HEK293 (cell line): ENCODE measurements around the gene NOX3.

Experiments used
- CTCF ChIA-PET: fragments of 350-600 bp; formaldehyde crosslinking; extraction: SDS; loops from one replicate; lab custom pipeline; 2021; ENCODE audit warnings: antibody characterized with exemption; lab: Yijun Ruan, JAX
- POLR2A ChIA-PET: fragments of 300-600 bp; formaldehyde crosslinking; extraction: SDS; loops from one replicate; lab custom pipeline; 2020; ENCODE audit warnings: antibody characterized with exemption, inconsistent platforms; lab: Yijun Ruan, JAX
- H3K27ac ChIP-seq: fragments of 200-500 bp; sonication (Bioruptor generic); 2 replicates; pipeline ENCODE4 v1.5.1; 2014; ENCODE audit warnings: low read depth, low read length, control low read depth, inconsistent platforms; ENCODE audit errors: extremely low read depth
- H3K36me3 ChIP-seq, 2 experiments: fragments of 200-500 bp in 1 of 2; sonication (Bioruptor generic) in 1 of 2; 1 replicate in 1 of 2; 2 replicates in 1 of 2; pipeline ENCODE4 v1.5.1; 2014 to 2017; ENCODE audit warnings: inconsistent platforms in 2 of 2, low read length in 2 of 2; ENCODE audit not compliant: control insufficient read depth in 2 of 2, insufficient read depth in 1 of 2
- H3K4me1 ChIP-seq: fragments of 200-500 bp; sonication (Bioruptor generic); 2 replicates; pipeline ENCODE4 v1.5.1; 2014; ENCODE audit warnings: mild to moderate bottlenecking, low read length, inconsistent platforms; ENCODE audit not compliant: control insufficient read depth, insufficient read depth
- H3K4me3 ChIP-seq: 2 replicates; pipeline ENCODE4 v1.5.1; 2011; ENCODE audit warnings: low read depth, mild to moderate bottlenecking, control low read depth, low read length, moderate library complexity
- H3K9me3 ChIP-seq: fragments of 200-500 bp; sonication (Bioruptor generic); 2 replicates; pipeline ENCODE4 v1.5.1; 2014; ENCODE audit warnings: low read depth, low read length, inconsistent platforms; ENCODE audit not compliant: control insufficient read depth, insufficient read depth
- ATF2 ChIP-seq: fragments of 450-650 bp; formaldehyde crosslinking; IDR thresholded peaks from 2 replicates; pipeline ENCODE4 v1.5.1; 2016; ENCODE audit warnings: missing biosample characterization, missing genetic modification characterization, low read depth
- GFI1B ChIP-seq: fragments of 450-650 bp; formaldehyde crosslinking; IDR thresholded peaks from 2 replicates; pipeline ENCODE4 v1.5.1; 2016; ENCODE audit warnings: missing biosample characterization, missing genetic modification characterization
- GLIS2 ChIP-seq: fragments of 450-650 bp; formaldehyde crosslinking; IDR thresholded peaks from 2 replicates; pipeline ENCODE4 v1.5.1; 2016; ENCODE audit warnings: missing biosample characterization, missing genetic modification characterization
- MYNN ChIP-seq: fragments of 450-650 bp; formaldehyde crosslinking; IDR thresholded peaks from 2 replicates; pipeline ENCODE4 v1.5.1; 2016; ENCODE audit warnings: missing biosample characterization, missing genetic modification characterization, borderline replicate concordance
- PATZ1 ChIP-seq: fragments of 450-650 bp; formaldehyde crosslinking; IDR thresholded peaks from 2 replicates; pipeline ENCODE4 v1.5.1; 2016; ENCODE audit warnings: missing biosample characterization, missing genetic modification characterization
- PRDM10 ChIP-seq: fragments of 450-650 bp; formaldehyde crosslinking; IDR thresholded peaks from 2 replicates; pipeline ENCODE4 v1.5.1; 2016; ENCODE audit warnings: missing biosample characterization, missing genetic modification characterization
- SP2 ChIP-seq: fragments of 450-650 bp; formaldehyde crosslinking; IDR thresholded peaks from 2 replicates; pipeline ENCODE4 v1.5.1; 2016; ENCODE audit warnings: missing biosample characterization, missing genetic modification characterization
- TRIM28 ChIP-seq: IDR thresholded peaks from 2 replicates; pipeline ENCODE4 v1.6.1; 2011; ENCODE audit warnings: low read length, control low read depth, borderline replicate concordance
- YY1 ChIP-seq: fragments of 450-650 bp; formaldehyde crosslinking; IDR thresholded peaks from 2 replicates; pipeline ENCODE4 v1.5.1; 2018; ENCODE audit warnings: missing biosample characterization, missing genetic modification characterization
- ZBTB10 ChIP-seq: fragments of 450-650 bp; formaldehyde crosslinking; IDR thresholded peaks from 2 replicates; pipeline ENCODE4 v1.5.1; 2016; ENCODE audit warnings: missing biosample characterization, missing genetic modification characterization
- ZFHX2 ChIP-seq: fragments of 450-650 bp; formaldehyde crosslinking; conservative IDR thresholded peaks from 2 replicates; pipeline ENCODE4 v1.5.1; 2016; ENCODE audit warnings: missing biosample characterization, missing genetic modification characterization
- ZFP3 ChIP-seq: fragments of 450-650 bp; formaldehyde crosslinking; IDR thresholded peaks from 2 replicates; pipeline ENCODE4 v1.5.1; 2016; ENCODE audit warnings: low read depth, missing biosample characterization, missing genetic modification characterization
- ZNF133 ChIP-seq: fragments of 450-650 bp; formaldehyde crosslinking; IDR thresholded peaks from 2 replicates; pipeline ENCODE4 v1.5.1; 2016; ENCODE audit warnings: missing biosample characterization, missing genetic modification characterization
- ZNF155 ChIP-seq: fragments of 450-650 bp; formaldehyde crosslinking; IDR thresholded peaks from 2 replicates; pipeline ENCODE4 v1.5.1; 2016; ENCODE audit warnings: missing biosample characterization, missing genetic modification characterization
- ZNF202 ChIP-seq: fragments of 450-650 bp; formaldehyde crosslinking; IDR thresholded peaks from 2 replicates; pipeline ENCODE4 v1.5.1; 2016; ENCODE audit warnings: missing biosample characterization, missing genetic modification characterization, borderline replicate concordance
- ZNF280C ChIP-seq: fragments of 450-650 bp; formaldehyde crosslinking; IDR thresholded peaks from 2 replicates; pipeline ENCODE4 v1.5.1; 2016; ENCODE audit warnings: missing biosample characterization, missing genetic modification characterization
- ZNF366 ChIP-seq: fragments of 450-650 bp; formaldehyde crosslinking; conservative IDR thresholded peaks from 2 replicates; pipeline ENCODE4 v1.5.1; 2016; ENCODE audit warnings: missing biosample characterization, missing genetic modification characterization
- ZNF473 ChIP-seq: fragments of 450-650 bp; formaldehyde crosslinking; IDR thresholded peaks from 2 replicates; pipeline ENCODE4 v1.5.1; 2017; ENCODE audit warnings: missing biosample characterization, missing genetic modification characterization
- ZNF626 ChIP-seq: fragments of 450-650 bp; sonication (Bioruptor Pico); formaldehyde crosslinking; IDR thresholded peaks from 2 replicates; pipeline ENCODE4 v1.5.1; 2018; ENCODE audit warnings: missing biosample characterization, missing genetic modification characterization, inconsistent platforms
- ZNF830 ChIP-seq: fragments of 450-650 bp; IDR thresholded peaks from 2 replicates; pipeline ENCODE4 v1.5.0; 2018; ENCODE audit warnings: missing biosample characterization, missing genetic modification characterization, low read depth, mild to moderate bottlenecking, moderate library complexity
- ZNF843 ChIP-seq: fragments of 450-650 bp; formaldehyde crosslinking; IDR thresholded peaks from 2 replicates; pipeline ENCODE4 v1.5.1; 2016; ENCODE audit warnings: missing biosample characterization, missing genetic modification characterization
- ZXDB ChIP-seq: fragments of 450-650 bp; formaldehyde crosslinking; IDR thresholded peaks from 2 replicates; pipeline ENCODE4 v1.5.1; 2016; ENCODE audit warnings: missing biosample characterization, missing genetic modification characterization

NOX3 gene

GRCh38 chr6:155419161-155419560, 36.5 kb downstream of the NOX3 start:
- ChIA-PET CTCF (no interaction called here), POLR2A (no interaction called here)
- Histone ChIP-seq H3K27ac (no peak overlapping the region), H3K36me3 (no peaks in the 10 kb centered on the region), H3K4me3 (no peak overlapping the region), H3K9me3 (no peaks in the 10 kb centered on the region), H3K4me1 (no peaks in the 10 kb centered on the region)
- TF ChIP-seq ZNF202 (tag by site-specific recombination) (no peak), GLIS2 (tag by site-specific recombination) (no peak), ZNF133 (tag by site-specific recombination) (no peak), ATF2 (no peak), ZXDB (tag by site-specific recombination) (no peak), YY1 (tag by site-specific recombination) (no peak), PATZ1 (tag by site-specific recombination) (no peak), ZNF843 (no peak), PRDM10 (tag by site-specific recombination) (no peak), TRIM28 (no peak), ZNF473 (tag by site-specific recombination) (no peak), ZNF280C (tag by site-specific recombination) (no peak), GFI1B (tag by site-specific recombination) (no peak), ZNF366 (tag by site-specific recombination) (no peak)

- H3K4me3 ChIP-seq: no peak overlapping the region
- no peaks in the 10 kb centered on the region for H3K9me3 ChIP-seq
- H3K27ac ChIP-seq: no peak overlapping the region
- POLR2A ChIA-PET: no interaction called here
- TF ChIP-seq ZNF626 (no peak), ZNF830 (tag by site-specific recombination) (no peak), ZBTB10 (tag by site-specific recombination) (0 out of 2 replicates have a peak, but pooled peaks have one; percentile 28), MYNN (0 out of 2 replicates have a peak, but pooled peaks have one; percentile 54), ZFHX2 (tag by site-specific recombination) (0 out of 2 replicates have a peak, but pooled peaks have one; percentile 17), SP2 (tag by site-specific recombination) (no peak), ZNF473 (tag by site-specific recombination) (no peak), ZXDB (tag by site-specific recombination) (no peak), ZNF155 (tag by site-specific recombination) (no peak), ZFP3 (no peak)
- no peaks in the 10 kb centered on the region for H3K4me1 ChIP-seq
- CTCF ChIA-PET: interaction anchor here (0.8 to 0.9 kb wide), 2 partner anchors 8 to 14 kb away, joined by 3 read pairs; no protein-coding TSS in a partner anchor
- no peaks in the 10 kb centered on the region for H3K36me3 ChIP-seq
Measured at GRCh38 chr6:155418017-155418761, 37.5 kb downstream of the NOX3 start.
